ENCODE results near the gene FOXP2.

The FOXP2 gene

GRCh38 chr7:114718861-114719260 lies 304.2 kb downstream of the FOXP2 start:
- no peak overlapping the region for H3K27ac ChIP-seq
- no peak for TF ChIP-seq CTCF (IDR thresholded peaks at IDR 0.05)
- no peak for TF ChIP-seq ZFX (IDR thresholded peaks at IDR 0.05; ENCODE audit: borderline replicate concordance)

- H3K27ac ChIP-seq: no peak overlapping the region
- TF ChIP-seq CTCF (IDR thresholded peaks at IDR 0.05) (no peak), ZFX (IDR thresholded peaks at IDR 0.05; ENCODE audit: borderline replicate concordance) (no peak)
Measured at GRCh38 chr7:114720725-114721124, 306.1 kb downstream of the FOXP2 start.

- no peak overlapping the region for H3K27ac ChIP-seq
- TF ChIP-seq CTCF (IDR thresholded peaks at IDR 0.05) (no peak), ZFX (IDR thresholded peaks at IDR 0.05; ENCODE audit: borderline replicate concordance) (no peak)
Measured at GRCh38 chr7:114722562-114722961, 307.9 kb downstream of the FOXP2 start.

GRCh38 chr7:114723308-114723707 lies 308.7 kb downstream of the FOXP2 start:
- no peak for TF ChIP-seq ZFX (IDR thresholded peaks at IDR 0.05; ENCODE audit: borderline replicate concordance)
- TF ChIP-seq CTCF (IDR thresholded peaks at IDR 0.05): no peak
- H3K27ac ChIP-seq: no peak overlapping the region

GRCh38 chr7:114740095-114740494 lies 325.5 kb downstream of the FOXP2 start:
- no peak for TF ChIP-seq CTCF (IDR thresholded peaks at IDR 0.05)
- TF ChIP-seq ZFX (IDR thresholded peaks at IDR 0.05; ENCODE audit: borderline replicate concordance): no peak
- no peak overlapping the region for H3K27ac ChIP-seq

GRCh38 chr7:114740941-114741340 lies 326.3 kb downstream of the FOXP2 start:
- no peak for TF ChIP-seq ZFX (IDR thresholded peaks at IDR 0.05; ENCODE audit: borderline replicate concordance)
- no peak for TF ChIP-seq CTCF (IDR thresholded peaks at IDR 0.05)

GRCh38 chr7:114741911-114742310 lies 327.3 kb downstream of the FOXP2 start:
- no peak overlapping the region for H3K27ac ChIP-seq
- TF ChIP-seq CTCF (IDR thresholded peaks at IDR 0.05) (no peak), ZFX (IDR thresholded peaks at IDR 0.05; ENCODE audit: borderline replicate concordance) (no peak)

More at GRCh38 chr7:114740941-114741340, 326.3 kb downstream of the FOXP2 start:
- no peak overlapping the region for H3K27ac ChIP-seq

All from 22Rv1 (cell line).